ENCODE data around the gene SLIT3.

SLIT3 gene

DNA sequence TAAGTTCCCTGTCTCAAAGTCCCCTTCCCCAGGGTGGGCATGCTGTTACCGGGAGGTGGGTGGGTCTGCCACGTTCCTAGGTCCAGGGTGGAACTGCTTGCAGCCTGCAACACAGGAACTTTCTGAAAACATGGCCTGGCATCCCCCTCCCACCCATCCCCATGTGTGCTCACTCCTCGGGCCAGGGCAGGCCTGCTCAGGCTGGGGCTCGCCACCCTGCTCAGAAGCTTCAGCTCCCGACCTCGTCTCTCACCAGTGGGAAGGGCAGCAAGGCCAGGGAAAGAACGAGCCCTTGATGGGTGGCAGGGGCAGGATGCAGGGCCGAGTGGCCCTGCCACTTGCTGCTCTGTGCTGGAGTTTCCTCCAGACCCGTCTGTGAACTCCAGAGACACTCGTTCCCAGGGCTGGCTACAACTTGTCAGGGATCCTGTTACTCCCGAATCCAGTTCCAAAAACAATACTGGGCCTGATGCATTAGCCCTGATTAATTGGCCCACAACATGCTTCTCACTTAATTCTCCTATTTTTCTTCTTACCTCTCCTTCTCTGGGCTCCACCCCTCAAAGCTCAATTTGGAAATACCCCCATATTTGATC lies 197.3 kb downstream of the SLIT3 start:
- DNase-seq (ENCODE audit: low spot score): no peak

DNA sequence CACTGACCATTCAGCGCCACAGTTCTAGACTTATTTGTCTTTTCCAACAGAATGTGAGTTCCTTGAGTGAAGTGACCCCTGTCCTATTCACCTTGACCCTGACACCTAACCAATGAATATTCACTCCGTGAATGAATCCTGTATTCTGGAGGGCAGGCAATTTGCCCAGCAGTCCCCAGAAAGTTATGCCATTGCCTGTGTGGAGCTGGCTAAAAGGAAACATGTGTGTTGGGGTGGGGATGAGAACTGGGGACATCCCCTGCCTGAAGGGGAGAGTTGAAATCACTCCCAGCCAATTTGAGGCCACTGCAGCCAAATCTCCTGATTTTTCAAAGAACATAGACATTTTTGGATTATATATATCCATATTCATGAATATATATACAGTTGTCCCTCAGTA lies 199.0 kb downstream of the SLIT3 start:
- no peak for DNase-seq (ENCODE audit: low spot score)

DNA sequence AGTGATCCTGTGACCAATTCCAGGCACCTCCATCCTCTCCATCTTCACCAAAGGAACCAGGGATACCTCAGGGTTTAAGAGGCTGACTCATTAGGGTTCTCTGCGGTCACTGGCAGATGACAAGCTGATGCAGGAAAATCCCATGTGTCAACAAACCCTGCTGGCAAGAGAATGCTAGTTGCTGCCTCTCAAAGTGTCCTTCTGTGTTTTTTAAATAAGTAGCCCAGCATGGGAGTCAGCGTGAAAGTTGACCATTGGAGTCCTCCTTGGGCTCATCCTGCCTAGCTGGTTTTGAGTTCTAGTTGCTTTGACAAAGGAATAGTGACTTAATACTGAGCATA lies 200.2 kb downstream of the SLIT3 start:
- no peak for DNase-seq (ENCODE audit: low spot score)

DNA sequence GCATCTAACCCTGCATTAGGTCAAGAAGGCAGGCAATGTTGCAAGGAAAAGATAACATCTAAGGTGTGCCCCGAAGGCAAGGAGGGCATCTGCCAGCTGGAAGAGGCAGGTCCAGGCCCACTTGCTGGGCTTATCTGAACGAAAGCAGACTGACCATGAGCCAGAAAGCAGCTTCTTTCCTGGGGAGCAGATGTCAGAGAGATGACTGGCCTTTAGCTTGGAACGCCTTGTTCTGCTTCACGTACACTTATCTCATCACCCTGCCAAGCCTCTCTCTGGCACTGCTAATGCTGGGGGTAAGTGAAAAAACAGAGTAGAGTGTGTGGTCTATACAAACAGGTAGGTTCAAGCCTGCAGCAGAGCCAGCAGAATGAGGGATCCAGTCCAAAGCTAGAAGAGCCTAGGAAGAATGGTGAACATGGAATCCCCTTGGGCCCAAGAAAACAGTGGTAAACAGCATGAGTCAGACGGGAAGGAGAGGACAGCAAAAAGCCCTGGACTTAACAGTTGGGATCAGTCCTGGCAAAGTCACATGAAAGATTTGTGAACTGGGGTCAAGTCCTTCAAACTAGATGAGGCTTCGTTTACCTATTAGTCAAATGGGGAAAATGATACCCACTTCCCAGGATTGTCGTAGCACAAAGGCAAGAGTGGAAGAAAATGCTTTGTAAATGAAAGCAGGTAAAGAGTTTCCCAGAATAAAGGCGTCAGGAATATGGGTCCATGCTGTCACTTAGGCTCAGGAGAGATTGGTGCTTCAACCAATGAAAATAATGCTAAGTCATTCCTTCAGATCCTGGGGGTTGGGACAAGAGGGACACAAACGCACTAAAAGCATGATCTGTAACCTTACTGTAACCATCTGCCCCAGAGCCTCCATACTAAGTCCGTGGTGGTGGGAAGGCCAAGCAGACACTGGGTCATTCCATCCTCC lies 200.9 kb downstream of the SLIT3 start:
- no peak for DNase-seq (ENCODE audit: low spot score)

DNA sequence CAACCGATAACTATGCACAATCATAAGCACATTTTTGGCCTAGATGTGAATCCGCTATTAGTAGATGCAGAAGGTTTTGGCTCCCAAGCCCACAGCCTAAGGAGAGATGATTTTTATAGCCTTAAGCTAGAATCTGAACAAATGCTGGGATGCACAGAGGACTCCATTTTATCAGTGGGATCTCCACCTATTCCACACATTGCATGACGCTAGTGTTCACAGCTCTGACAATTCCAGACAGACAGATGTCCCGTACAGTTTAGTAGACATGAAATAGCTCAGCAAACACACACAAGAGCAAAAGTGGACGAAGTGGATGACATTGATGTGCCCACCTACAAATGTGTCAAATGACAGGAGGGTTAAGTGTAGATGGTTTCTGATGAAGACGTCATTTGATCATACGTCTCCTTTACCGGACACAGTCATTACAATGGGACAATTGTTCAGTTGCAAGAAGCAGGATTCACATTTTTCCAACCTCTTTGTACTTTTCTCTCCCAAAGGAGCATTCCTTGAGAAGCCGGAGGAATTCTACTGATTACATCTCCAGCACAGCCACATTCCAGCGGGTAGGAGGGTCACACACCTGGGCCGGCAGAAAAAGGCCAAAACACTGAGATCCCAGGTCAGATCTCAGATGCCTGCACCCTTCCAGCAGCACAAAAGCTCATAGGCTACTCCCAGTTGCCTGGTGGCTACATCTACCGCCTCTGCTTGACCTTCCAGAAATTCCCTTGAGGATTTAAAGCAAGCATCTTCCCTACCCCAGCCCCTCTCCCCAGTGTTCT lies 202.4 kb downstream of the SLIT3 start:
- no peak for DNase-seq (ENCODE audit: low spot score)

DNA sequence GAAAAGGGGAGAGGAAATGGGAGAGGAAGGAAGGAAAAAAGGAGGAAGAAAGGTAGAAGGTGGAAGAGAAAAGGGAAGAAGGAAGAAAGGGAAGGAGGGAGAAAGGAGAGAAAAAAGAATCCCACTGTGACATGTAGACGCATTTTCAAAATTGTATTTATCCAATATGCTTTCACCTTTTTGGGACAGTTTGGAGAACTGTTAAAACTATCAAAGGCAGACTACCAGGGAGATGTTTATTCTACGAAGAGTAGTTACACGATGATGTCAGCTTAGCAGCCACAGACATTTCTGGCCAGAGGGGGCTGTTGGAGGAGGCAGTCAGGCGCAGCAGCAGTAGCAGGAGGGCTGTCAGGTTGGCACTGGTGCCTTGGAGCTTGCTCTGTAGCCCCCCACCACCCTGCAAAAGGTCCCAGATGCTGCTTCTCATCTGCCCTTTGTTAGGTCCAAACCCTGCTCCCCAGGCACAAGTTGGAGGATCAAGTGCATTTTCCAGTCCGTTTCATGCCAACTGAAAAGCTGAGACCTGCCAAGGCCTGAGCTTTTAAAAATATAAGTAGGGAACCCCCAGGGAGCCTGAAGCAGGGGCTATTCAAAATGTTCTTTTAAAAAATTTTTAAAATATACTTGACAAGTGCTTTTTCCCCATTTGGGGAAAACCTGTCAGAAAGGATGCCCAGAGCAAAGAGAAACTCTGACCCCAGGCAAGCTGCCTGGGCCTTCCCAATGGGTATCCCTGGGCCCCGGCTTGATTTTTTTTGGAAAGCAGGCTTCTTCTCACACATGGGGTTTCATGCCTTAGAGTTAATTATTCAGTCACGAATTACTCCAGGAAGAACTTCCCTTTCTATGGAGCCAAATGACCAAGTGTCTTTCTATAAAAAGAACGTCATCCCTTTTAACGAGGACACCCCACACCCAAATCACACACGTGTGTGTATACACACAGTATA lies 203.3 kb downstream of the SLIT3 start:
- no peak for DNase-seq (ENCODE audit: low spot score)

DNA sequence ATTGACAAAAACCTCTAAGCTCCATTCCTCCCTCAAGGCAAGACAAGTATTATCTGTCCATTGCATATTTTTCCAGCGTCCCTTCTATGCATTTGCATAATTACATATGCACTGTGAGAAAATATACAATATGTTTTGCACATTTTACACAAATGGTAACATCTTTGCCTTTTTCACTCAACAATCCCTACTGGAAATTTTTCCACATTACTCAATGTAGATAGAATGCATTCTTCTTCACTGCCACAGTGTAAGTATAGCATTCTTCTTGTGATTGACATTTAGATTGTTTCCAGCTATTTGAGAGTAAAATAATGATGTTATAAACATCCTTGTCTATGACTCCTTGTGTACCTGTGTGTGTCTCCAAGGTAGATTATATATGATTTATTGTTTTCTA lies 205.0 kb downstream of the SLIT3 start:
- DNase-seq (ENCODE audit: low spot score): no peak

DNA sequence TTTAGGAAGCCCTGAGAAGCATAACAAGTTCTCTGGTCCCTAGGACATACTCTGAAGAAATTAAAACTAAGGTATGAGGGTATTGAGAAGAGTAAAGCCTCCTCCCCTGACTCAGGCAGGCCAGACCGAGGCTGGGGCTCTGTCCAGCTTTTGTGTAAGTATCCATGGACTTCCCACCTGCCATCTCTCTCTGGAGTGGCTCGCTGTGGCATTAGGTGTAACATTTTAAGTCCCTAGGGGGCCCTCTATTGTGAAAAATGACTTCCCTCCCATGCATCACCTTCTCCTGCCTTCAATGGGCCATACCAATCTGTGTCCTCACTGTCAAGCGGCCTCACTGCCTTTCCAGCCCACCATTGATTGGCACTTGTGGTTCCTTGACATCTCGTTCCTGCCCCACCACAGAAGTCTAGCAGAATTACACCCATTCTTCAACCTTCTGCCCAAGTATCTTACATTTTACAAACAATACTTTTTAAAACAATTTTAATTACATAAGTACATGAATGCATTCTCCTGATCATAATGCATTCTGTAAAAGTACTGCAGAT lies 205.5 kb downstream of the SLIT3 start:
- no peak for DNase-seq (ENCODE audit: low spot score)

DNA sequence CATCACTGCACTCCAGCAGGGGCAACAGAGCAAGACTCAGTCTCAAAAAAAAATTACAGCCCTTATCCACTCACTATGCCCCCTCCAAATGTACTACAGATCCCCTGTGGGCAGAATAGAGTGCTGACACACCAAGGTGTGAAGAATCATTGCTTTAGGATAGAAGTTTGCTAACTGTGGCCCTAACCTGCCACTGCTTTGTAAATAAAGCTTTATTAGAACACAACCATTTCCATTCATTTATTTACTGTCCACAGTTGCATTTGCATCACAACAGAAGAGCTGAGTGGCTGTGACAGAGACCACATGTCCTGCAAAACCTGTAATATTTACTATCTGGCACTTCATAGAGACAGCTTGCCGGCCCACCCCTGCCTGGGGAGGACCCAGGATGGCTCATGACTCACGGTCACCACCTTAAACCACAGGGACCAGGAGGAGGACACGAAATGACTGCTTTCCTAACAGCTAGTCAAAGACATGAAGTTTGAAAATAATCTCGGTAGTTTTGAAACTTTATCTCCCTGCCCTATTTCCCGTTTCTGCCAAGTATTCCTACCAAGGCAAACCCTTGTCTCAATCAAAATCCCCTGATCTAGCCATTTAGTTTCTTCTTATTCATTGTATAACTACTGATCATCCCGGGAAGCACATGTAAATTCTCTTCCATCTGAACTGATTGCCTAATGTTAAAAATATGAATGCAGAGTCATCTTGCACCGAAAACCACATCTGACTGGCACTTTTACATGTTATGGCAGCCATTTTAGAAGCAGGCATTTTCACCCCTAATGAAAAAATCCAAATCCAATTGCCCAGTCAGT lies 206.1 kb downstream of the SLIT3 start:
- DNase-seq (ENCODE audit: low spot score): no peak

DNA sequence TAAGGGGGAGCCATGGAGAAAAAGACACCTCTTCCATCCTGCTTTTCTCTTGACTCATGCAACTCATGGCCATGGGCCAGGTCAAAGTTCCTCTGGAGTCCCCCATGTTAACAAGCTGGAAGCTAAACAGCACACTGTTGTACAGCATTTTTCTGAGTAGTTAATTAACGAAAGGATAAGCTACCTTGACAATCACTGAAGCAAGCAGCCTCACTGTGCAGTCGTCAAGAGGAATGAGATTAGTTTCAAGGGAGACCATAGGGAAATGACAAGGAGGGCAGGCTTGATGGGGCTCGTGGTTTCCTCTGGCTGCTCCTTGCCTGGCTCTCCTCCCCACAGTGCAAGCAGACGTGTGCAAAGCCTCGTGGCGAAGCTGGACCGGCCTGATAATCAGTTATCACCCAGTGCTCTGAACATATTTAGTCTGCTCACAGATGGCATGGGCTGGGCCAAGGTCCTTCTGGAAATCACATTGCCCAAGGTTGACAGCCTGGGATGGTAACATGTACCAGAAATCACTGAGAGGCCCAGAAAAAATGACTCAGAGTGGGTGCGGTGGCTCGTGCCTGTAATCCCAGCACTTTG lies 209.5 kb downstream of the SLIT3 start:
- no peak for DNase-seq (ENCODE audit: low spot score)

DNA sequence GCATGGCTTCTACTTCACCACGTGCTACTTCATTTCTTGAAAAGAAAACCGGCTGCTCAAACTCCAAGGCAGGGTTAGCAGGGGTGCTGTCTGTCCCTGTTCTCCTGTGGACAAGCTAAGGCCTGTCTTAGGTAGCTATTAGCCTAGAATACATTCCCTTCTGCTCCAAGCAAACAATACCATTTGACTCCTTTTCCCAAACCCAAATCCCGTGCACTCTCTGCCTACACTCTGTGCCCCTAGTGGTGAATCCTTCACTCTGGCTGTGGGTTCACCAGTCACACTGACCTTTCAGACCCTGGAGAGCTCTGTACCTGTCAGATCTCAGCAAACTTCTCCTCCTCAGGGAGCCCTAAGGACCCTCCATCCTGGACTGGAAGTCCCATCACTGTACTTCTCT lies 211.6 kb downstream of the SLIT3 start:
- DNase-seq (ENCODE audit: low spot score): no peak

DNA sequence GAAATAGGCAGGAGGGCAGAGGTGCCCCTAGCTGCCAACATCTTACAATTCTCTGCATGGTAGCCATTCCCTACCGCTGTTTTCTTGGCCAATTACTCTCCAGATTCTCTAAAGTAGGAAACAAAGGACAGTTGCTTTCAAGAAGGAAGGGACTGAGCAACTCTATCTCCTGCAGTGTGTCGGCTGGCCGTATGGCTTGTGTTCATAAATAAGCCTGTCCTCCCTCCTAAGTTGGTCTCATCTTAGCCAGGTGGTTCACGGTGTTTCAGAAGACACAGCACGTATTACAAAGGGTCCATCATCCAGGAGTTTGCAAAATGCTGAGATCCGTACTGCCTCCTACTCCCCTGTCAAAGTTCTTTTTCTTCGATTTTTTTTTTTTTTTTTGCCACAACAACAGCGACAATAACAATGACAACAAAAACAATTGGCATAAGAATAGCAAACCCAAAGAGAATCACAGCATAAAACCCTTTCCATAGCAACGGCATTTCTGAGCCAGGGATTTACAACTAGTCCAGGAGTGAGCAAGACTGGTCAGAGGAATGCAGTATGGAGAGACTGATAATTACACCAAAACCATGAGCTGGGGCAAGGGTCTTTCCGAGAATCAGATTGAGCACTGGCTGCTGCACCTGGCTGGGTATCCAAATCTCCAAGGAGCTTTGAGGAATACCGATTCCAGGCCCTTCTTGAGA lies 212.8 kb downstream of the SLIT3 start:
- no peak for DNase-seq (ENCODE audit: low spot score)

DNA sequence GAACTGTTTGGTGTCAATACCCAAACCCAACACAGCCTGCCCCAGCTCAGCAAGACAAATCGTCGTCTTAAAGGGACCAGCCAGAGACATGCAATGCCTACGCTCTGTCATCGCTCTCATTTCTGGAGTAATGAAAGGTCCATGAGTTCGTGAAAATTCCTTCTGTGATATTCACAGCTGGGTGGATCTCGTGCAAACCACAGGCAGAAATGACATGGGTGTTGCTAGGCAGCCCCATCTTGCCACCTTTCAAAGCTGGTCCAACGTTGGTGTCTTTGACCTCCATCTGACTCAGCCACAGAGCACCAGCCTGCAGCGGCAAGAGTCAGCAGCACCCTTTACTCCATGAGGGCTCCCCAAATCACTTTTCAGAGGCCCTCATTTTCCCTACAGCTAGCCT lies 215.3 kb downstream of the SLIT3 start:
- no peak for DNase-seq (ENCODE audit: low spot score)

DNA sequence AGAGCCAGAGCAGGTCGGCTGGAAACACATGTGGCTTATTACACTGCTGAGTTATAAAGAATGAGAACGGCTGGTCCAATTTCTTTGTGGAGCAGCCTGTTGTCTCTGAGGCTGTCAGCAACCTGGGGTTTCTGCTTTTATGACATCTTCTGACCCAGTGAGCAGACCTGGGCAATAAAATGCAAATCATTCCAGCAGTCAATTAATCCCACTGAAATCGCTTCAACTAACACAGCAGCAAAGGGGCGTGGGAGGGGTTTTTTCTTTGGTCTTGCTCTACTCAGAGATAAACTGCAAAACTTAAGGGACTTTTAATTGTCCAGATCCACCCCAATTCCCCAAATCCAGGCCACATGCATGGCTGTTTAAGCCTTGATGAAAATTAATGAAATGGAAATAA lies 215.7 kb downstream of the SLIT3 start:
- DNase-seq (ENCODE audit: low spot score): no peak

DNA sequence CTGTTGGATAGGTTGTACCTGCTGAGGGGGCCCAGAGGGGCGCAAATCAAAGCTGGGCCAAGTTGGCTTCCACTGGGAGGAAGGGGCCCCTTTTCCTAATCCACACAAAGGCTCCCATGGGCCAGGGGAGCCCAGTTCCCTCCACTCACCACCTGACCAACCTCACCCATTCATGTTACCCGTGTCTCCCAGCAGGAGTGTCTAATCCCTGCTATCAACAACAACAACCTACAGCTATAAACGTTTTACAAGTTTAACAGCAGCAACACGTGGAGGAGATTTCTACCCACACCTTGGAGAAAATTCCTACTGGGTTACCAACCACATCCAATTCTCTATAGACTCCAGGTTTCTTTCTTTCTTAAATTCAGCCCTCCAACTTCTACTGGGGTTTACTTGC lies 216.2 kb downstream of the SLIT3 start:
- no peak for DNase-seq (ENCODE audit: low spot score)

DNA sequence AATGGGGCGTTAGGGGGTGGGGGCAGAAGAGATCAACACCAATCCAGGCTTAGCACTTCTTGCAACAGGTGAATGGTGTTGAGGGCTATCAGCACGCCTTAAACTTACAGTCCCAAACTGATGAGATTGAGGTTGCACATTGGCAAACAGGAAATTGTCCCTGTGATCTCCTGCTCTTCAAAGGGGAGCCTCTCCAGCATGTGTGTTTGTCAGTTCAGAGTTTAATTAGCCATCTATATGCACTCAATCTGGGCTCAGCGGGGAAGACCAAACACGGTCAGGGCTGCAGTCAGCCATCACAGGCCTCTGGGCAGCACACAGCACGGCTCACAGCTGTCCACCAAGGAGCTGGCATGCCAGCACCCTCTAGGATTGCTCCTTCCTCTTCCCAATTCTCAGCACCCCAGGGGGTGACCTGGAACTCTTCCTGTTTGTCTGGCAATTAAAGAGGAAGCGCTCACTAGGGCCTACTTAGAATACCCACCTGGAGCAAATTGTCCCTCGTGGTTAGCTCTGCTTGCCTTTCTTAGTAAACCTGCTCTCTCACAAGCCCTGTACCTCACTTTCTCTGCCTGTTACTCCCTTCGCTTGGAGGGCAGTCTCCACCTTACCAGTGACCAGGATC lies 217.4 kb downstream of the SLIT3 start:
- no peak for DNase-seq (ENCODE audit: low spot score)

DNA sequence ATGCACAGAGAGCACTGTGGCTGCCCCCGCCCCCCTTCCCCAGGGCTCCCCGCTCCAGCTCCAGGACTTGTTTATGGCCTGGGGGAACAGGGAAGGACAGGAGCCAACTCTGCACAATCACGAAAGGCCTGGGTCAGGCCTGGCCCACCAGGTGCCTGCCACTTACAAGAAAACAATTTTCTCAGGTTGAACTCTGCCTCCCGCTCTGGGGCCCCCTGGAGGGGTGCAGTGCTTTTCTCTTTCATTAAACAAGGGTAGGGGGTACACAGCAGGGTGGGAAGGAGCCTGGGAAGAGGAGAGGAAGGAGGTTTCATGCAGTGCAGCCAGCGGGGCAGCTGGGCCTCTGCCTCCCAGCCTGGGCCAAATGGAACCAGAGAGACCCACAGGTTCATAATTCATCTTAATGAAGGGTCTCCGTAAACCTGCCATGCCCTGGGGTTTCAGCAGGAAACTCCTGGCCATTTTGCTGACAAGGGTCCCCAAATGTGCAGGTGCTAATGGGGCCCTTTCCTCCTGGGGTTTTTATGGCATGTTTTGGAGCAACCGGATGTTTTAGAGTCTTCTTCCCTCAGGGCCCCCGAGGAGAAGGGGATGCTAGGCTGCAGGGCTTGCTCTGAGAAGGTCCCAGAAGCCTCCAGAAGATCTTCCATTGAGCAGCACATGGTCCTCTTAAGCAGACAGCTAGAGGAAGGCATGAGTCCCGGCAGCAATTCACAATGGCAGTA lies 219.8 kb downstream of the SLIT3 start:
- DNase-seq (ENCODE audit: low spot score): no peak

DNA sequence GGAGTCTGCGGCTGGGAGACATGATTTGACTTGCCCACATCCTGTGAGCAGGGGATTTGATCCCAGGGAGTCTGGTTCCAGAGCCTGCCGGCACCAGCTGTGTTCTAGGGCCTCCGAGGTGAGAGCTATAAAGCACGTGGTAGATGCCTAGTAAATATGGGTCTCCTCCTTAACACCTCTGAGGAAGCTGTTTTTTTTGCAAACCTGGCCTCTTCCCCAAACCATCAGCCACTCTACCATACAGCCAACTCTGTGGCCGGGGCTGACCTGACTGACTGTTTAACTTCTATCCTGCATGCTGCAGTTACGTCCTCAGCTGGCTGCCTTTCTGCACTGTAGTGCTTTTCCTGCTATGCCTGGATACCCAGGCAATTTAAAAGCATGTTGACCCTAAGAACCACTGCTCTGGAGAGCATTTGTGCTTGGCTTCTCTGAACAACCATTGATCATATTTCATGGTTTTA lies 220.5 kb downstream of the SLIT3 start:
- no peak for DNase-seq (ENCODE audit: low spot score)

Measured in hematopoietic multipotent progenitor cell treated with erythropoietin and hydrocortisone succinate and interleukin-3 and kit ligand, for 17 days (in vitro differentiated cells).